ENCODE measurements around the gene WFIKKN1. TPM values are rescaled to one million over a fixed set of nuclear protein-coding genes. Genes with fewer than 3 reads are reported as not detected.

Gene WFIKKN1
- total RNA-seq, 1 donor from 2014 or later: not detected

- H3K36me3 ChIP-seq (ENCODE audit: control insufficient read depth, insufficient read depth, low read length): peaks cover 5% of the 10 kb centered on the region
- H3K4me3 ChIP-seq (ENCODE audit: low read depth, low read length): peak overlapping the region; percentile 56
- no peaks in the 10 kb centered on the region for H3K27me3 ChIP-seq (ENCODE audit: control insufficient read depth, insufficient read depth, low read length)
- FAIRE-seq (no peak), DNase-seq (ENCODE audit: low read depth) (no peak)
- TF ChIP-seq CTCF (IDR thresholded peaks at IDR 0.05; ENCODE audit: insufficient read depth, low read length, severe bottlenecking): no peak
Measured at GRCh38 chr16:649631-650030, 18.8 kb downstream of the WFIKKN1 start.

GRCh38 chr16:651844-652243, 21.1 kb downstream of the WFIKKN1 start:
- DNase-seq (ENCODE audit: low read depth): no peak
- H3K4me3 ChIP-seq (ENCODE audit: low read depth, low read length): no peak overlapping the region
- H3K36me3 ChIP-seq (ENCODE audit: control insufficient read depth, insufficient read depth, low read length): peaks cover 9% of the 10 kb centered on the region
- H3K27me3 ChIP-seq (ENCODE audit: control insufficient read depth, insufficient read depth, low read length): no peaks in the 10 kb centered on the region
- no peak for TF ChIP-seq CTCF (IDR thresholded peaks at IDR 0.05; ENCODE audit: insufficient read depth, low read length, severe bottlenecking)
- no peak for FAIRE-seq

GRCh38 chr16:652454-653305, 21.9 kb downstream of the WFIKKN1 start:
- FAIRE-seq: no peak

GRCh38 chr16:654034-654433, 23.2 kb downstream of the WFIKKN1 start:
- Histone ChIP-seq H3K36me3 (ENCODE audit: control insufficient read depth, insufficient read depth, low read length) (peaks cover 10% of the 10 kb centered on the region), H3K4me3 (ENCODE audit: low read depth, low read length) (no peak overlapping the region), H3K27me3 (ENCODE audit: control insufficient read depth, insufficient read depth, low read length) (no peaks in the 10 kb centered on the region)
- FAIRE-seq: no peak
- DNase-seq (ENCODE audit: low read depth): no peak
- TF ChIP-seq CTCF (IDR thresholded peaks at IDR 0.05; ENCODE audit: insufficient read depth, low read length, severe bottlenecking): no peak

More at GRCh38 chr16:652454-653305, 21.9 kb downstream of the WFIKKN1 start:
- H3K4me3 ChIP-seq (ENCODE audit: low read depth, low read length): no peak overlapping the region
- no peak for DNase-seq (ENCODE audit: low read depth)
- TF ChIP-seq CTCF (IDR thresholded peaks at IDR 0.05; ENCODE audit: insufficient read depth, low read length, severe bottlenecking): no peak
- H3K27me3 ChIP-seq (ENCODE audit: control insufficient read depth, insufficient read depth, low read length): no peaks in the 10 kb centered on the region
- peaks cover 7% of the 10 kb centered on the region for H3K36me3 ChIP-seq (ENCODE audit: control insufficient read depth, insufficient read depth, low read length)

GRCh38 chr16:657487-657886, 26.7 kb downstream of the WFIKKN1 start:
- Histone ChIP-seq H3K4me3 (ENCODE audit: low read depth, low read length) (no peak overlapping the region), H3K36me3 (ENCODE audit: control insufficient read depth, insufficient read depth, low read length) (peaks cover 12% of the 10 kb centered on the region), H3K27me3 (ENCODE audit: control insufficient read depth, insufficient read depth, low read length) (no peaks in the 10 kb centered on the region)
- FAIRE-seq (no peak), DNase-seq (ENCODE audit: low read depth) (no peak)
- no peak for TF ChIP-seq CTCF (IDR thresholded peaks at IDR 0.05; ENCODE audit: insufficient read depth, low read length, severe bottlenecking)

Data from bronchial epithelial cell (primary cell).